Lung (tissue), 12 donors: ENCODE results near the gene BEX3. TPM values are rescaled to one million over a fixed set of nuclear protein-coding genes. Genes with fewer than 3 reads are reported as not detected.

ENCODE experiments used
- ATAC-seq: fragments of 200-7000 bp; cut with Tn5 transposase; one replicate; pipeline ENCODE4 v1.9.1; 2020; ENCODE audit warnings: moderate number of reproducible peaks; ENCODE audit not compliant: insufficient read depth, low FRiP score
- DNase-seq, 3 donors: peaks; one replicate each; pipeline ENCODE4 v3.0.0-alpha.2; 2013 to 2017
- H3K27ac ChIP-seq, 2 donors: one replicate each; pipeline ENCODE4 v1.5.1; 2013; ENCODE audit warnings: mild to moderate bottlenecking in 2 of 2, moderate library complexity in 2 of 2, control low read depth in 1 of 2, inconsistent platforms in 1 of 2, low read depth in 1 of 2, low read length in 1 of 2
- H3K27me3 ChIP-seq, 3 donors: one replicate each; pipeline ENCODE4 v1.5.1; 2013; ENCODE audit warnings: low read length in 2 of 3; ENCODE audit not compliant: control insufficient read depth in 3 of 3, insufficient read depth in 3 of 3
- H3K36me3 ChIP-seq, 4 donors: one replicate each; pipeline ENCODE4 v1.5.1; 2013; ENCODE audit warnings: low read length in 4 of 4, mild to moderate bottlenecking in 1 of 4, moderate library complexity in 1 of 4; ENCODE audit not compliant: control insufficient read depth in 4 of 4, insufficient read depth in 4 of 4
- H3K4me1 ChIP-seq, 5 donors: one replicate each; pipeline ENCODE4 v1.5.1; 2013; ENCODE audit warnings: low read length in 5 of 5, mild to moderate bottlenecking in 2 of 5, moderate library complexity in 1 of 5; ENCODE audit not compliant: control insufficient read depth in 5 of 5, insufficient read depth in 5 of 5
- H3K4me3 ChIP-seq: one replicate; pipeline ENCODE4 v1.5.1; 2013; ENCODE audit warnings: mild to moderate bottlenecking, control low read depth, moderate library complexity
- H3K9ac ChIP-seq, 2 donors: one replicate each; pipeline ENCODE4 v1.5.1; 2013; ENCODE audit warnings: low read length in 2 of 2, control low read depth in 1 of 2; ENCODE audit not compliant: insufficient read depth in 1 of 2
- H3K9me3 ChIP-seq, 4 donors: one replicate each; pipeline ENCODE4 v1.5.1; 2013; ENCODE audit warnings: low read length in 3 of 4, mild to moderate bottlenecking in 1 of 4, moderate library complexity in 1 of 4; ENCODE audit not compliant: control insufficient read depth in 4 of 4, insufficient read depth in 3 of 4
- WGBS, 2 donors: extraction: QIAGEN DNeasy Blood & Tissue Kit; methylation state at CpG; one replicate each; pipeline ENCODE4 v1.1.7; 2013; 5-methylcytosine and 5-hydroxymethylcytosine counted together
- polyA plus RNA-seq, 2 donors: library from polyadenylated mRNA; stranded (reverse); fragments of 200-250 nt; gene quantifications; one replicate each; pipeline ENCODE4 v1.2.1, GENCODE V29; 2013
- total RNA-seq, 2 donors: library from RNA; depleted of rRNA in 1 of 2; stranded (reverse); fragments of >200 nt in 1 of 2; gene quantifications; one replicate each; pipeline ENCODE4 v1.2.1, GENCODE V29; 2014 to 2021
- TF ChIP-seq, protein P1 (sequence below): IDR thresholded peaks from 2 replicates; pipeline ENCODE4 v1.5.1; 2012; ENCODE audit warnings: mild to moderate bottlenecking; ENCODE audit errors: control extremely low read depth, extremely low read depth
- donor health status: control.
- donor health status: control.
- donor health status: Bipolar disorder and iron deficiency.
- donor health status: healthy.
- donor health status: DM: yes; HTN: yes; CAD: no.

BEX3 gene
- total and polyA plus RNA-seq, 4 donors = 79.7 to 145 (median 96.4) TPM

DNA sequence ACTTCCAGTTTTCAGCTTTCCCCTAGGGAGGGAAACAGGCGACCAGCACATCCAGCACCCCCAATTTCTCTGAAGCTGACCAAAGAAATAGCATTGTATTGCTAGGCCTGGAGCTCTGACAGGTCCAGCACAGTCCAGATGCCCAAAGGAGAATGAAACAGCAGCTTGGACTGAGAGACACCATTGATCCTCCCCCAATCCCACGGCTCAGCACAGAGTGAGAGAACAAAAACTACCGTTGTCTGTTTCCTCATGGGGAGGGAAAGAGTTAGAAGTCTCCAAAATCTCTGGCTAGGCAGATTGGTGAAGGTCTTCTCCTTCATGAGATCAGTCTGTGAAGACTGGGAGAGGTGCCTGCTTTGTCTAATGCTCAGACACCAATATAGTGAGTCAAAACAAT lies 37.7 kb upstream of the BEX3 start:
- ATAC-seq = no peak
- Histone ChIP-seq H3K9ac (no peak overlapping the region), H3K4me3 (no peak overlapping the region), H3K36me3 (no peaks in the 10 kb centered on the region), H3K27me3 (peaks cover 0 to 32% (median 31%) of the 10 kb centered on the region in 3 donors), H3K4me1 (peaks cover 0 to 2% (median 0%) of the 10 kb centered on the region in 5 donors), H3K27ac (no peak overlapping the region), H3K9me3 (peaks cover 0 to 2% (median 0%) of the 10 kb centered on the region in 4 donors)
- 60 to 86% methylated on average over 3 of the region's 3 CpGs for WGBS, 2 donors
- TF ChIP-seq, protein P1, sequence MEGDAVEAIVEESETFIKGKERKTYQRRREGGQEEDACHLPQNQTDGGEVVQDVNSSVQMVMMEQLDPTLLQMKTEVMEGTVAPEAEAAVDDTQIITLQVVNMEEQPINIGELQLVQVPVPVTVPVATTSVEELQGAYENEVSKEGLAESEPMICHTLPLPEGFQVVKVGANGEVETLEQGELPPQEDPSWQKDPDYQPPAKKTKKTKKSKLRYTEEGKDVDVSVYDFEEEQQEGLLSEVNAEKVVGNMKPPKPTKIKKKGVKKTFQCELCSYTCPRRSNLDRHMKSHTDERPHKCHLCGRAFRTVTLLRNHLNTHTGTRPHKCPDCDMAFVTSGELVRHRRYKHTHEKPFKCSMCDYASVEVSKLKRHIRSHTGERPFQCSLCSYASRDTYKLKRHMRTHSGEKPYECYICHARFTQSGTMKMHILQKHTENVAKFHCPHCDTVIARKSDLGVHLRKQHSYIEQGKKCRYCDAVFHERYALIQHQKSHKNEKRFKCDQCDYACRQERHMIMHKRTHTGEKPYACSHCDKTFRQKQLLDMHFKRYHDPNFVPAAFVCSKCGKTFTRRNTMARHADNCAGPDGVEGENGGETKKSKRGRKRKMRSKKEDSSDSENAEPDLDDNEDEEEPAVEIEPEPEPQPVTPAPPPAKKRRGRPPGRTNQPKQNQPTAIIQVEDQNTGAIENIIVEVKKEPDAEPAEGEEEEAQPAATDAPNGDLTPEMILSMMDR = no peak
- DNase-seq = no peak

DNA sequence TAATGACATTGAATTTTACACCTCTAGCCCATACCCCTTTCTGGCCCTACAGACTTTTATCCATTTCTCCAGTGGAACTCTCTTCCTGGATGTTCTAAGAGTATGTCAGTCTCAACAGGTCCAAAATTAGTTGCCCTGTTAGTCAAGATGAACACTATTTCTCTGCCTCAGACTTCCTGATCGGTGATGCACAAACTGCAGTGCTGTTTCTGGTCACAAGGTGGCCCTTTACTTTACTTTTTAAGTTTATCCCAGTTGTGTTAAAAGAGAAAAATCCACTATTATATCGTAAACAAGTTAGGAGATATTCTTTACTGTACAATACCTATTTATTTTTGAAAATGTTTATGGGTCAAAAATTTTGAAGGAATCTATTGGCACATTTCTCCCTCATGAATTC lies 33.2 kb upstream of the BEX3 start:
- Histone ChIP-seq H3K27me3 (peaks cover 1 to 40% (median 25%) of the 10 kb centered on the region in 3 donors), H3K4me1 (peaks cover 0 to 3% (median 0%) of the 10 kb centered on the region in 5 donors), H3K9me3 (peaks cover 0 to 2% (median 0%) of the 10 kb centered on the region in 4 donors), H3K9ac (no peak overlapping the region), H3K27ac (no peak overlapping the region), H3K4me3 (no peak overlapping the region), H3K36me3 (no peaks in the 10 kb centered on the region)
- DNase-seq = peak; percentile 30 to 59 (median 37)
- ATAC-seq = no peak
- WGBS, 2 donors = 2 to 20% methylated on average over 2 of the region's 2 CpGs
- TF ChIP-seq, protein P1 = no peak

DNA sequence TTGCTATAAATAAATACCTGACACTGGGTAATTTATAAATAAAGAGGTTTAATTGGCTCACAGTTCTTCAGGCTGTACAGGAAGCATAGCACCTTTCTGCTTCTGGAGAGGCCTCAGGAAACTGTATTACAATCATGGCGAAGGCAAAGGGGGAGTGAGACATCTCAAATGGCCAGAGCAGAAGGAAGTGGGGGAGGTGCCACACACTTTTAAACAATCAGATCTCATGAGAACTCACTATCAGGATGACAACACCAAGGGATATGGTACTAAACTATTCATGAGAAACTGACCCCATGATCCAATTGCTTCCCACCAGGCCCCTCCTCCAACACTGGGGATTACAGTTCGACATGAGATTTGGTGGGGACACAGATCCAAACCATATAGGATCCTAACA lies 31.7 kb upstream of the BEX3 start:
- no peak overlapping the region for H3K9ac ChIP-seq
- H3K4me3 ChIP-seq = no peak overlapping the region
- no peaks in the 10 kb centered on the region for H3K36me3 ChIP-seq
- peaks cover 0 to 3% (median 0%) of the 10 kb centered on the region in 5 donors for H3K4me1 ChIP-seq
- TF ChIP-seq, protein P1 = no peak
- DNase-seq = no peak
- H3K9me3 ChIP-seq = peaks cover 0 to 2% (median 0%) of the 10 kb centered on the region in 4 donors
- H3K27me3 ChIP-seq = peaks cover 7 to 43% (median 33%) of the 10 kb centered on the region in 3 donors
- 37 to 43% methylated on average over 2 of the region's 2 CpGs for WGBS, 2 donors
- no peak for ATAC-seq
- H3K27ac ChIP-seq = no peak overlapping the region
